ENCODE measurements around the gene DDX25.

GRCh38 chr11:125930076-125930450 lies 25.8 kb downstream of the DDX25 start:
- no peak for TF ChIP-seq CTCF (IDR thresholded peaks at IDR 0.05)
- TF ChIP-seq POLR2AphosphoS5 (IDR thresholded peaks at IDR 0.05), result no peak
- no peak for TF ChIP-seq POLR2A (IDR thresholded peaks at IDR 0.05)
